Caco-2 (cell line): ENCODE data around the gene GALK1. TPM values are rescaled to one million over a fixed set of nuclear protein-coding genes. Genes with fewer than 3 reads are reported as not detected.
A peak's percentile ranks its signal among the peaks of the same experiment; 100 is the strongest.

Experiments used
- BruUV-seq: library from RNA; stranded (reverse); fragments of 400-500 nt; replicated peaks from 2 replicates; lab custom pipeline; 2021; lab: Mats Ljungman, UMichigan
- CTCF ChIA-PET: fragments of 300-600 bp; sonication (Branson Sonifier 250); formaldehyde crosslinking; loops from one replicate; lab custom pipeline; 2022; ENCODE audit warnings: antibody characterized with exemption; lab: Charles Lee
- POLR2A ChIA-PET: fragments of 300-600 bp; sonication (Branson Sonifier 250); formaldehyde crosslinking; loops from one replicate; lab custom pipeline; 2022; ENCODE audit warnings: antibody characterized with exemption; lab: Charles Lee
- DNase-seq, 2 experiments: peaks; one replicate each; pipeline versions ENCODE4 v3.0.0 to v3.0.0-alpha.2; 2020 to 2022
- H3K27me3 ChIP-seq: replicated peaks from 2 replicates; pipeline ENCODE4 v1.6.0; 2011; ENCODE audit warnings: low read length; ENCODE audit not compliant: control insufficient read depth, insufficient read depth
- H3K36me3 ChIP-seq: 2 replicates; pipeline ENCODE4 v1.5.1; 2011; ENCODE audit warnings: low read length; ENCODE audit not compliant: control insufficient read depth, insufficient read depth
- H3K4me1 ChIP-seq: fragments of 250-450 bp; sonication (Bioruptor Pico); 2 replicates; pipeline ENCODE4 v1.5.1; 2020; ENCODE audit warnings: mild to moderate bottlenecking
- H3K4me3 ChIP-seq: 2 replicates; pipeline ENCODE4 v1.5.1; 2011; ENCODE audit warnings: low read depth, mild to moderate bottlenecking, control low read depth, low read length
- H3K9me3 ChIP-seq: fragments of 250-450 bp; sonication (Bioruptor Pico); 2 replicates; pipeline ENCODE4 v1.5.1; 2020; ENCODE audit warnings: mild to moderate bottlenecking, moderate library complexity
- H3K27ac Mint-ChIP-seq: one replicate; pipeline ENCODE4 v1.8.0; 2022; ENCODE audit warnings: mixed read lengths; ENCODE audit not compliant: unreplicated experiment
- H3K27me3 Mint-ChIP-seq: one replicate; pipeline ENCODE4 v1.8.0; 2022; ENCODE audit warnings: mixed read lengths; ENCODE audit not compliant: insufficient read depth, unreplicated experiment
- H3K36me3 Mint-ChIP-seq: one replicate; pipeline ENCODE4 v1.8.0; 2022; ENCODE audit warnings: mild to moderate bottlenecking, mixed read lengths; ENCODE audit not compliant: insufficient read depth, unreplicated experiment
- H3K4me1 Mint-ChIP-seq: one replicate; pipeline ENCODE4 v1.8.0; 2022; ENCODE audit warnings: low read depth, mixed read lengths; ENCODE audit not compliant: unreplicated experiment
- H3K4me3 Mint-ChIP-seq: one replicate; pipeline ENCODE4 v1.8.0; 2022; ENCODE audit warnings: mild to moderate bottlenecking, moderate library complexity, mixed read lengths; ENCODE audit not compliant: unreplicated experiment
- H3K9me3 Mint-ChIP-seq: one replicate; pipeline ENCODE4 v1.8.0; 2022; ENCODE audit warnings: mixed read lengths; ENCODE audit not compliant: unreplicated experiment
- CTCF ChIP-seq, 2 experiments: fragments of 200-600 bp in 1 of 2; IDR thresholded peaks; 1 replicate in 1 of 2; 2 replicates in 1 of 2; pipeline versions ENCODE4 v1.5.1 to v1.8.0; 2011 to 2022; ENCODE audit warnings: antibody characterized with exemption in 1 of 2, control low read depth in 1 of 2, inconsistent platforms in 1 of 2, low read depth in 1 of 2, low read length in 1 of 2, mild to moderate bottlenecking in 1 of 2, moderate library complexity in 1 of 2; ENCODE audit not compliant: insufficient read depth in 1 of 2, severe bottlenecking in 1 of 2, unreplicated experiment in 1 of 2
- intact Hi-C: fragments of 100-400 bp; cut with micrococcal nuclease; formaldehyde crosslinking; loops from one replicate; pipeline ENCODE4 v1.10.0; 2022; ENCODE audit not compliant: unreplicated experiment
- total RNA-seq: library from RNA; stranded (reverse); gene quantifications from 2 replicates; pipeline ENCODE4 v1.2.3, GENCODE V29; 2022

GALK1 gene
- total RNA-seq, 1 experiment from 2014 or later, result 41.1 TPM

DNA sequence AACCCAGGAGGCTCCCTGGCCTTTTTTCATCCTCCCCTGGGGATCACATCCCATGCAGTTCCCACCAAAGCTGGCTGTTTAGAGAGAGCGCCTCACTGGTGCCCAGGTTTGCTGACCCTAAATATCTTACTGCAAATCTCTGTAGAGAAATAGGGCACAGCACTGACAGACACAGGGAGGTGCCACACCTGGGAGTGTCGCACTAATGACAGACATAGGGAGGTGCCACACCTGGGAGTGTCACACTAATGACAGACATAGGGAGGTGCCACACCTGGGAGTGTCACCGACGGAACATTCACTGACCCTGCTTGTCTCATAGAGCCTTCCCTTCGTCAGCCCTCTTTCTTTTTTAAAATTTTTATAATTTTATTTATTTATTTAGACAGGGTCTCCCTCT is 45.2 kb upstream of the GALK1 start:
- BruUV-seq, result no TSS peak
- H3K4me1 ChIP-seq, result peaks cover 9% of the 10 kb centered on the region
- no peaks in the 10 kb centered on the region for H3K9me3 Mint-ChIP-seq
- ChIA-PET POLR2A (no interaction called here), CTCF (no interaction called here)
- H3K4me1 Mint-ChIP-seq, result peaks cover 13% of the 10 kb centered on the region
- no peaks in the 10 kb centered on the region for H3K27me3 Mint-ChIP-seq
- H3K36me3 Mint-ChIP-seq, result peaks cover 14% of the 10 kb centered on the region
- intact Hi-C loops, result no loop called here
- no peaks in the 10 kb centered on the region for H3K9me3 ChIP-seq
- no peak overlapping the region for H3K27ac Mint-ChIP-seq
- H3K4me3 Mint-ChIP-seq, result no peak overlapping the region
- TF ChIP-seq CTCF (IDR thresholded peaks at IDR 0.05; ENCODE audit: insufficient read depth in 1 of 2, low read depth in 1 of 2, low read length in 1 of 2, severe bottlenecking in 1 of 2, unreplicated experiment in 1 of 2), result no peak
- no peak overlapping the region for H3K4me3 ChIP-seq
- H3K27me3 ChIP-seq, result no peaks in the 10 kb centered on the region
- no peak for DNase-seq
- H3K36me3 ChIP-seq, result peaks cover 5% of the 10 kb centered on the region

DNA sequence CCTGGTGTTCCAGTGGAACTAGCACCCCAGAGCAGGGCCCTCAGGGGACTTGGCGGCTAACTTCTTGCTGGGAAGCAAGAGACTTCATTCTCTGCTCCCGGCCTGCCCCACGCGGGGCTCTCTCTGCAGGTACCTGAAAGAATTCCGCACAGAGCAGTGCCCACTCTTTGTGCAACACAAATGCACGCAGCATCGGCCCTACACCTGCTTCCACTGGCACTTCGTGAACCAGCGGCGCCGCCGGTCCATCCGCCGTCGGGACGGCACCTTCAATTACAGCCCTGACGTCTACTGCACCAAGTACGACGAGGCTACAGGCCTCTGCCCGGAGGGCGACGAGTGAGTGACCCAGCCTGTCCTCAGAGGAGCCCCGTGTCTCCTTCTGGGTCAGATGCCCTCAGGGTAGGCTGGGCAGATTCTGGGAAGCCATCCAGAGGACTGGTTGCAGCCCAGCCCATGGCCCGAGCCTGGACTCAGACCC is 44.7 kb upstream of the GALK1 start:
- Histone ChIP-seq H3K36me3 (peaks cover 4% of the 10 kb centered on the region), H3K27me3 (no peaks in the 10 kb centered on the region), H3K9me3 (no peaks in the 10 kb centered on the region), H3K4me3 (no peak overlapping the region), H3K4me1 (peaks cover 9% of the 10 kb centered on the region)
- no TSS peak for BruUV-seq
- DNase-seq, result no peak
- no peaks in the 10 kb centered on the region for H3K27me3 Mint-ChIP-seq
- intact Hi-C loops, result no loop called here
- CTCF ChIA-PET, result interaction anchor here (1.2 kb wide), 1 partner anchor 20 kb away, joined by 3 read pairs; no protein-coding TSS in a partner anchor
- H3K9me3 Mint-ChIP-seq, result no peaks in the 10 kb centered on the region
- H3K4me1 Mint-ChIP-seq, result peaks cover 13% of the 10 kb centered on the region
- no peak overlapping the region for H3K4me3 Mint-ChIP-seq
- H3K27ac Mint-ChIP-seq, result no peak overlapping the region
- POLR2A ChIA-PET, result interaction anchor here (1.3 kb wide), 1 partner anchor 30 kb away, joined by 4 read pairs; no protein-coding TSS in a partner anchor
- TF ChIP-seq CTCF (IDR thresholded peaks at IDR 0.05; ENCODE audit: insufficient read depth in 1 of 2, low read depth in 1 of 2, low read length in 1 of 2, severe bottlenecking in 1 of 2, unreplicated experiment in 1 of 2), result no peak
- H3K36me3 Mint-ChIP-seq, result peaks cover 14% of the 10 kb centered on the region

DNA sequence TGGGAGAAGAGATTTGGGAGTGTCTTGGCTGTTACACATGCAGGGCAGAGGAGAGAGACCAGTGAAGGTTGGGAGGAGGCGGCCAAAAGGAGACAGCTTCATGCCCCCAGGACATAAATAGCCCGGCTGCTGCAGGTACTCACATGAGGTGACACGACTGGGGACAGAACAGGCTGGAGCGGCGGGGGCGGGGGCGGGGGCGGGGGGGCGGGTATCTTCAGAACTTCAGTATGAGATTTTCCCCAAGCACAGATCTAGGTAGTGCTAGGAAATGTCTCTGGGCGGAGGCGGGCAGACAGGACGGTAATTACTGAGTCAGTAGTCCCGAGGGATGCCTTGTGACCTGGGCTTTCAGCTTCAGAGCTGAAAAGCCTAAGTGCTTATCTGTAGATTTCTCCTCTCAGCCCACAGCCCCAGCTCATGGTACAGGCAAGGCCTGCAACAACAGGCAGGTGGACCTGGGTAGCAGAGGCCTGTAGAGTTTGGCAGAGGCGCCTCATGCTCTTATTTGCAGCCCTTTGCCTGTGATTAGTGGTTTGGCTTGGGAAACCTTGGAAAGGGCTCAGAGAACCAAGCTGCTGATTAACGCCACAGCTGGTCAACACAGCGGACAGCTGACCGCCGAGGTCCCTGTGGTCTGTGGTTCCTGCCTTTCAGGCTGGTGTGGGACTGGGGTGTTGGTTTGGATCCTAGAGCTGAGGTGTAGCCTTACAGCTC is 44.1 kb upstream of the GALK1 start:
- no peak for TF ChIP-seq CTCF (IDR thresholded peaks at IDR 0.05; ENCODE audit: insufficient read depth in 1 of 2, low read depth in 1 of 2, low read length in 1 of 2, severe bottlenecking in 1 of 2, unreplicated experiment in 1 of 2)
- BruUV-seq, result no TSS peak
- peaks cover 9% of the 10 kb centered on the region for H3K4me1 ChIP-seq
- no peaks in the 10 kb centered on the region for H3K9me3 ChIP-seq
- H3K27me3 ChIP-seq, result no peaks in the 10 kb centered on the region
- Mint-ChIP-seq H3K27me3 (no peaks in the 10 kb centered on the region), H3K4me3 (no peak overlapping the region), H3K9me3 (no peaks in the 10 kb centered on the region), H3K4me1 (peaks cover 13% of the 10 kb centered on the region), H3K36me3 (peaks cover 14% of the 10 kb centered on the region), H3K27ac (peak overlapping the region; percentile 4)
- ChIA-PET POLR2A (interaction anchor here (1.3 kb wide), 1 partner anchor 29 kb away, joined by 4 read pairs; no protein-coding TSS in a partner anchor), CTCF (interaction anchor here (0.6 to 1.2 kb wide), 2 partner anchors 21 to 59 kb away, joined by 3 read pairs; no protein-coding TSS in a partner anchor)
- intact Hi-C loops, result no loop called here
- H3K36me3 ChIP-seq, result peaks cover 4% of the 10 kb centered on the region
- no peak overlapping the region for H3K4me3 ChIP-seq
- DNase-seq, result no peak
